Right ventricle myocardium inferior (tissue), 1 donor: ENCODE results near the gene ELAVL2. TPM values are rescaled to one million over a fixed set of nuclear protein-coding genes. Genes with fewer than 3 reads are reported as not detected.

Source experiments
- ATAC-seq: fragments of 200-7000 bp; cut with Tn5 transposase; one replicate; pipeline ENCODE4 v1.9.1; 2020; ENCODE audit warnings: mild to moderate bottlenecking, moderate library complexity
- DNase-seq: peaks from one replicate; pipeline ENCODE4 v3.0.0; 2021; ENCODE audit errors: missing footprints
- intact Hi-C: fragments of 100-400 bp; cut with DNase I; formaldehyde crosslinking; loops from one replicate; pipeline ENCODE4 v1.11.0; 2022
- total RNA-seq: library from RNA; stranded (reverse); fragmentation: NEBNext Ultra II Directional; extraction: Animal tissue kit (Norgen Biotek cat#: 25700); gene quantifications from one replicate; pipeline ENCODE4 v1.2.1, GENCODE V29; 2021
- donor health status: DM: no; HTN: yes; CAD: no; lungs with severe emphysema.

Gene ELAVL2
- total RNA-seq, 1 donor from 2014 or later: not detected

- ATAC-seq (no peak), DNase-seq (no peak)
- intact Hi-C loops: no loop called here
Observed at GRCh38 chr9:23822261-23823169, 3.5 kb downstream of the ELAVL2 start.

- peak; percentile 46 for DNase-seq
- intact Hi-C loops: no loop called here
- no peak for ATAC-seq
Observed at GRCh38 chr9:23821375-23822181, 4.5 kb downstream of the ELAVL2 start.

GRCh38 chr9:23820451-23821374 is 5.3 kb downstream of the ELAVL2 start:
- peak; percentile 47 for DNase-seq
- intact Hi-C loops: no loop called here
- no peak for ATAC-seq

GRCh38 chr9:23819403-23819802 is 6.6 kb downstream of the ELAVL2 start:
- intact Hi-C loops: no loop called here
- DNase-seq (no peak), ATAC-seq (no peak)

GRCh38 chr9:23814243-23814642 is 11.8 kb downstream of the ELAVL2 start:
- intact Hi-C loops: no loop called here
- DNase-seq (no peak), ATAC-seq (no peak)

- no peak for DNase-seq
- intact Hi-C loops: no loop called here
- no peak for ATAC-seq
Observed at GRCh38 chr9:23812673-23813072, 13.4 kb downstream of the ELAVL2 start.

- no peak for ATAC-seq
- no peak for DNase-seq
- intact Hi-C loops: no loop called here
Observed at GRCh38 chr9:23811633-23812032, 14.4 kb downstream of the ELAVL2 start.

GRCh38 chr9:23803216-23803615 is 22.8 kb downstream of the ELAVL2 start:
- ATAC-seq (no peak), DNase-seq (no peak)
- intact Hi-C loops: no loop called here

- ATAC-seq: no peak
- intact Hi-C loops: no loop called here
- DNase-seq: no peak
Observed at GRCh38 chr9:23801523-23801922, 24.5 kb downstream of the ELAVL2 start.

GRCh38 chr9:23799521-23799920 is 26.5 kb downstream of the ELAVL2 start:
- no peak for DNase-seq
- intact Hi-C loops: no loop called here
- no peak for ATAC-seq

GRCh38 chr9:23798325-23798724 is 27.7 kb downstream of the ELAVL2 start:
- no peak for DNase-seq
- no peak for ATAC-seq
- intact Hi-C loops: no loop called here

- DNase-seq: no peak
- ATAC-seq: no peak
- intact Hi-C loops: no loop called here
Observed at GRCh38 chr9:23796209-23796608, 29.8 kb downstream of the ELAVL2 start.

GRCh38 chr9:23790351-23791260 is 35.4 kb downstream of the ELAVL2 start:
- intact Hi-C loops: no loop called here
- ATAC-seq: no peak

GRCh38 chr9:23789529-23790254 is 36.3 kb downstream of the ELAVL2 start:
- no peak for ATAC-seq
- no peak for DNase-seq
- intact Hi-C loops: no loop called here

More at GRCh38 chr9:23790351-23791260, 35.4 kb downstream of the ELAVL2 start:
- no peak for DNase-seq

- intact Hi-C loops: no loop called here
- DNase-seq (no peak), ATAC-seq (no peak)
Observed at GRCh38 chr9:23784962-23785361, 41.1 kb downstream of the ELAVL2 start.

GRCh38 chr9:23783509-23783908 is 42.5 kb downstream of the ELAVL2 start:
- intact Hi-C loops: no loop called here
- ATAC-seq: no peak
- DNase-seq: no peak

GRCh38 chr9:23779220-23779619 is 46.8 kb downstream of the ELAVL2 start:
- ATAC-seq (no peak), DNase-seq (no peak)
- intact Hi-C loops: no loop called here
